GM23248 (cell line): ENCODE data around the gene ZNF579. TPM values are rescaled to one million over a fixed set of nuclear protein-coding genes. Genes with fewer than 3 reads are reported as not detected.

Source experiments
- DNase-seq: peaks from one replicate; pipeline ENCODE4 v3.0.0-alpha.2; 2015
- H2AFZ ChIP-seq: fragments of 200-600 bp; sonication (generic); 2 replicates; pipeline ENCODE4 v1.6.1; 2016; ENCODE audit warnings: antibody characterized with exemption
- H3F3A ChIP-seq: fragments of 200-600 bp; sonication (generic); 2 replicates; pipeline ENCODE4 v1.6.1; 2016; ENCODE audit warnings: mild to moderate bottlenecking, antibody characterized with exemption, mixed run types; ENCODE audit not compliant: insufficient read depth
- H3K27ac ChIP-seq: fragments of 200-600 bp; sonication (generic); 2 replicates; pipeline ENCODE4 v1.5.1; 2016; ENCODE audit warnings: mild to moderate bottlenecking
- H3K27me3 ChIP-seq: fragments of 200-600 bp; sonication (generic); replicated peaks from 2 replicates; pipeline ENCODE4 v1.6.1; 2016; ENCODE audit warnings: mild to moderate bottlenecking; ENCODE audit not compliant: insufficient read depth
- H3K36me3 ChIP-seq: fragments of 200-600 bp; sonication (generic); 2 replicates; pipeline ENCODE4 v1.6.1; 2016; ENCODE audit warnings: low read depth, mild to moderate bottlenecking
- H3K4me1 ChIP-seq: fragments of 200-600 bp; sonication (generic); 2 replicates; pipeline ENCODE4 v1.6.1; 2016; ENCODE audit warnings: mild to moderate bottlenecking; ENCODE audit not compliant: insufficient read depth
- H3K4me2 ChIP-seq: fragments of 200-600 bp; sonication (generic); one replicate; pipeline ENCODE4 v1.6.1; 2016; ENCODE audit warnings: mild to moderate bottlenecking; ENCODE audit not compliant: unreplicated experiment
- H3K4me3 ChIP-seq: fragments of 200-600 bp; sonication (generic); 2 replicates; pipeline ENCODE4 v1.5.1; 2016; ENCODE audit warnings: mild to moderate bottlenecking
- H3K79me2 ChIP-seq: fragments of 200-600 bp; sonication (generic); 2 replicates; pipeline ENCODE4 v1.6.1; 2016; ENCODE audit warnings: mild to moderate bottlenecking; ENCODE audit not compliant: insufficient read depth
- H3K9ac ChIP-seq: fragments of 200-600 bp; sonication (generic); 2 replicates; pipeline ENCODE4 v1.6.1; 2016; ENCODE audit warnings: mild to moderate bottlenecking
- H3K9me2 ChIP-seq: fragments of 200-600 bp; sonication (generic); 2 replicates; pipeline ENCODE4 v1.6.1; 2016; ENCODE audit warnings: mixed run types, mild to moderate bottlenecking, moderate library complexity; ENCODE audit not compliant: insufficient read depth
- H3K9me3 ChIP-seq: fragments of 200-600 bp; sonication (generic); one replicate; pipeline ENCODE4 v1.6.1; 2017; ENCODE audit warnings: low read depth
- H4K20me1 ChIP-seq: fragments of 200-600 bp; sonication (generic); 2 replicates; pipeline ENCODE4 v1.6.0; 2016; ENCODE audit not compliant: insufficient read depth
- EZH2 ChIP-seq: fragments of 200-600 bp; sonication (generic); IDR thresholded peaks from 2 replicates; pipeline ENCODE4 v1.6.1; 2018; ENCODE audit warnings: antibody characterized with exemption, mild to moderate bottlenecking; ENCODE audit not compliant: insufficient read depth, poor library complexity, severe bottlenecking
- EZH2phosphoT487 ChIP-seq: fragments of 200-600 bp; sonication (generic); IDR thresholded peaks from 2 replicates; pipeline ENCODE4 v1.6.1; 2018; ENCODE audit warnings: antibody characterized with exemption, moderate library complexity, mild to moderate bottlenecking, low read depth; ENCODE audit not compliant: insufficient read depth
- WGBS, 2 experiments: methylation state at CpG; one replicate each; pipeline ENCODE4 v1.1.6; 2015 to 2017; ENCODE audit warnings: low lambda C conversion rate in 2 of 2, low coverage in 1 of 2; ENCODE audit errors: missing lambda C conversion rate in 2 of 2; 5-methylcytosine and 5-hydroxymethylcytosine counted together
- in situ Hi-C: fragments of 300-500 bp; cut with MboI; formaldehyde crosslinking; loops from 2 replicates; pipeline ENCODE4 v1.15.0; 2020
- polyA plus RNA-seq: library from polyadenylated mRNA; unstranded; fragments of >200 nt; fragmentation: Nextera tagmentation; extraction: Ambion mirVana; gene quantifications from 2 replicates; pipeline ENCODE4 v1.2.1, GENCODE V29; 2016
- total RNA-seq: library from RNA; depleted of rRNA; stranded (reverse); fragments of >200 nt; shearing (Covaris generic); gene quantifications from 2 replicates; pipeline ENCODE4 v1.2.3, GENCODE V29; 2014

The ZNF579 gene
- total and polyA plus RNA-seq, 2 experiments from 2014 or later, result 1.8 to 7.9 TPM

DNA sequence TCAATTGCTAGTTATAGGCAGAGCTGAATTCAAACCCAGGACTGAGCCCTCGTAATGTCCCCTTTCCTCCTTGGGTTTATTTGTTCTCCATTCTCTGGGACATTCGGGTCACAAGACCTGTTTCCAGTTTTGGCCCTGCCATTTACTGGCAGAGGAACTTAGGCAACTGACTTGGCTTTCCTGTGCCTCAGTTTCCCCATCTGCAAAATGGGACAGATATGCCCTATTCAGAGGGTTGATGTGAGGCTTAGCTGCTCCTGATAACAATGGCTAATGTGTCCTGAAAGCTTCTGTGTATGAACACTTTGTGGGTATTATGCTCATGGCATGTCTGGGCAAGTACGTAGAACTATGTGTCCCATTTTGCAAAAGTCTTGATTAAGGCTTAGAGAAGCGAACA lies 20.4 kb upstream of the ZNF579 start:
- Histone ChIP-seq H4K20me1 (no peaks in the 10 kb centered on the region), H3K9ac (peak overlapping the region; percentile 91), H3K4me1 (peaks cover 10% of the 10 kb centered on the region), H3K9me3 (no peaks in the 10 kb centered on the region), H3K4me3 (peak overlapping the region; percentile 86), H3K4me2 (peak overlapping the region; percentile 79), H3K79me2 (peaks cover 15% of the 10 kb centered on the region), H3F3A (peaks cover 21% of the 10 kb centered on the region), H3K27ac (no peak overlapping the region), H3K27me3 (no peaks in the 10 kb centered on the region), H2AFZ (peak overlapping the region; percentile 70; the same call in 1 of the 2 replicates), H3K36me3 (no peaks in the 10 kb centered on the region), H3K9me2 (no peaks in the 10 kb centered on the region)
- in situ Hi-C loops, result no loop called here
- 75 to 76% methylated on average over 4 of the region's 4 CpGs for WGBS, 2 experiments
- no peak for TF ChIP-seq EZH2
- TF ChIP-seq EZH2phosphoT487, result no peak
- no peak for DNase-seq

GRCh38 chr19:55600662-55601028 lies 20.0 kb upstream of the ZNF579 start:
- TF ChIP-seq EZH2 (no peak), EZH2phosphoT487 (no peak)
- Histone ChIP-seq H3K4me1 (peaks cover 10% of the 10 kb centered on the region), H3K9me2 (no peaks in the 10 kb centered on the region), H3K79me2 (peaks cover 15% of the 10 kb centered on the region), H2AFZ (peak overlapping the region; percentile 70), H3K9ac (peak overlapping the region; percentile 91), H3K4me2 (peak overlapping the region; percentile 79), H3K27ac (0 out of 2 replicates have a peak overlapping the region, but pooled peaks have one; percentile 84), H3K4me3 (peak overlapping the region; percentile 86), H3K27me3 (no peaks in the 10 kb centered on the region), H3K9me3 (no peaks in the 10 kb centered on the region), H3F3A (peaks cover 21% of the 10 kb centered on the region), H3K36me3 (no peaks in the 10 kb centered on the region), H4K20me1 (no peaks in the 10 kb centered on the region)
- WGBS, 2 experiments, result 7 to 8% methylated on average over 13 to 15 of the region's 15 CpGs
- DNase-seq, result no peak
- in situ Hi-C loops, result no loop called here

DNA sequence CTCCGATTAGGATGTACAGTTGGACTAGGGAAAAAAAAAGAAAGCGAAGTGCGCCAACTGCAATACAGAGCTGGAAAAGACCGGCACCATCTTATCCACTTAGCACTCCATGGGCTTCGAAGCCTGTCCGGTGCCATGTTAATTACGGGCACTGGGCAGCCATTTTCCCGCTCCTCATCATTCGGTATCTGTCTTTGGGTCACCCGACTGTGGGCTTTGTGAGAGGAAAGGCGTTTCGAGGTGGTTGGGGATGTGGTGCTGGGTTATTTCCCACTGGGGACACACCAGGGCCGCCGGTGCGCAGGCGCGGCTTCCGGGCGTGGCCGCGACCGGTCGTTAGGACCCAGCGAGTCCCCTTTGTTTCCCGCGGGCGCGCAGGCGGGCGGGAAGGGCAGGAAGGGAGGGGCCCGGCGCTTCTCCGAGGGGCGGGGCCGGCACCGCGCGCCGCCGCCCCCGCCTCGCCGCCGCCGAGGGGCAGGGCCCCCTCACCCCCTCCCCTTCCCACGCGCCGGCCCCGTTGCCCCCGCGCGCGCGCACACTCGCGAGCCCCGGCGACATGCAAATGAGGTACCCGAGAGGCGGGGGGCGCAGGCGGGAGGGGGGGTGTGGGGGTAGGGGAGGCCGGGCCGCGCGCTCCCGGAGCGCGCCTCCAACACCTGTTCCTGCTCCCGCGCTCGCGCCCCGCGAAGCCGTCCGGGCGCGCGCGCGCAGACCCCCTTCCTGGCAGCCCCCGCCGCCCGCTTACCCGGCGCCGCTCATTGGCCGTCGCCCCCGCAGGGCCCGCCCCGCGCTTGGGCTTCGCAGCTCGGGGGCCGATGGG lies 19.4 kb upstream of the ZNF579 start, which contains the start of gene ZNF524:
ZNF524 (plus strand) TSS at position 447 of the 820 bp plus-strand sequence. CDS start 1,825 bp downstream, outside the sequence.
- WGBS, 2 experiments, result 1 to 2% methylated on average over 20 to 76 of the region's 97 CpGs
- TF ChIP-seq EZH2 (no peak), EZH2phosphoT487 (no peak)
- H3K27me3 ChIP-seq, result no peaks in the 10 kb centered on the region
- peak within 1 kb of the TSS; percentile 89 for H2AFZ ChIP-seq
- H3F3A ChIP-seq, result peaks cover 21% of the 10 kb centered on the region
- no peaks in the 10 kb centered on the region for H3K9me3 ChIP-seq
- H3K79me2 ChIP-seq, result peaks cover 15% of the 10 kb centered on the region
- in situ Hi-C loops, result no loop called here
- peak; percentile 91 for DNase-seq
- H3K36me3 ChIP-seq, result no peaks in the 10 kb centered on the region
- no peaks in the 10 kb centered on the region for H3K9me2 ChIP-seq
- H3K27ac ChIP-seq, result peak within 1 kb of the TSS; percentile 84
- H4K20me1 ChIP-seq, result no peaks in the 10 kb centered on the region
- peak within 1 kb of the TSS; percentile 91 for H3K9ac ChIP-seq
- peaks cover 10% of the 10 kb centered on the region for H3K4me1 ChIP-seq
- H3K4me3 ChIP-seq, result peak within 1 kb of the TSS; percentile 86
- peak within 1 kb of the TSS; percentile 79 for H3K4me2 ChIP-seq

DNA sequence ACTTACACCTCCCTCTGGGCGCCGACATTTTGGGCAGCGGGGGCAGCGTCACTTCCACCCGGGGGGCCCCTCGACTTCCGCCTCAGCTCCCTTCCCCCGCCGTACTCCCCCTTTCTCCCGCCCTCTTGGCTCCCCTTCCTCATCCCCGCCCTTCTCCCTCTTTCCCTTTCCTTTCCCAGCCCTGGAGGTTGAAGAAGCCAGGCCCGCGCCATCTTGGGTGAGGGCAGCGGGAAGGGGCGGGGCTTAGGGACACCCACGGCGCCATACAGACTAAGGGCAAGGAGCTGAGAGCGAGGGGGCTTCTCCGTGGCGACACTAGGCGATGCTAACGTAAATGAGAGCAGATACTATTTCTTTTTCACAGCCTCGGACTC lies 18.8 kb upstream of the ZNF579 start, which contains the start of gene FIZ1:
FIZ1 (minus strand) TSS at position 50 of the 374 bp plus-strand sequence. CDS start 1,652 bp downstream, outside the sequence.
- H3K36me3 ChIP-seq, result no peaks in the 10 kb centered on the region
- peaks cover 6% of the 10 kb centered on the region; the same call in 1 of the 2 replicates for H3K4me1 ChIP-seq
- peaks cover 16% of the 10 kb centered on the region for H3F3A ChIP-seq
- TF ChIP-seq EZH2phosphoT487 (no peak), EZH2 (no peak)
- H3K4me2 ChIP-seq, result peak within 1 kb of the TSS; percentile 79
- H4K20me1 ChIP-seq, result no peaks in the 10 kb centered on the region
- H3K79me2 ChIP-seq, result peaks cover 15% of the 10 kb centered on the region
- H3K4me3 ChIP-seq, result peak within 1 kb of the TSS; percentile 86
- peak; percentile 99 for DNase-seq
- peak within 1 kb of the TSS; percentile 89 for H2AFZ ChIP-seq
- peak within 1 kb of the TSS; percentile 84 for H3K27ac ChIP-seq
- in situ Hi-C loops, result no loop called here
- H3K9ac ChIP-seq, result peak within 1 kb of the TSS; percentile 91
- WGBS, 2 experiments, result 1 to 2% methylated on average over 12 to 23 of the region's 23 CpGs
- no peaks in the 10 kb centered on the region for H3K9me3 ChIP-seq
- no peaks in the 10 kb centered on the region for H3K27me3 ChIP-seq
- H3K9me2 ChIP-seq, result no peaks in the 10 kb centered on the region
